CD4-positive, alpha-beta T cell (primary cell): ENCODE results near the gene PLXDC2. TPM values are rescaled to one million over a fixed set of nuclear protein-coding genes. Genes with fewer than 3 reads are reported as not detected.

Source experiments
- ATAC-seq: fragments of 200-7000 bp; cut with Tn5 transposase; one replicate; pipeline ENCODE4 v1.10.0; 2022; ENCODE audit warnings: mild to moderate bottlenecking; ENCODE audit not compliant: poor library complexity
- CTCF ChIA-PET: fragments of 350-600 bp; sonication (Branson Sonifier 250); formaldehyde crosslinking; loops from one replicate; lab custom pipeline; 2021; ENCODE audit warnings: antibody characterized with exemption, inconsistent platforms; lab: Charles Lee
- POLR2A ChIA-PET: fragments of 350-600 bp; sonication (Branson Sonifier 250); formaldehyde crosslinking; loops from one replicate; lab custom pipeline; 2021; ENCODE audit warnings: antibody characterized with exemption, inconsistent platforms; lab: Charles Lee
- DNase-seq, 14 experiments: peaks; one replicate each; pipeline ENCODE4 v3.0.0-alpha.2; 2013 to 2020; ENCODE audit warnings: mixed read lengths in 2 of 14
- H3K27ac ChIP-seq, 2 donors: one replicate each; pipeline versions ENCODE4 v1.5.1 to v1.7.0; 2013; ENCODE audit warnings: low read length in 2 of 2, low read depth in 1 of 2, mild to moderate bottlenecking in 1 of 2
- H3K27me3 ChIP-seq, 2 experiments: 1 replicate in 1 of 2; 2 replicates in 1 of 2; pipeline versions ENCODE4 v1.6.1 to v1.7.0; 2013; ENCODE audit warnings: low read length in 2 of 2, control low read depth in 1 of 2, mild to moderate bottlenecking in 1 of 2, moderate library complexity in 1 of 2; ENCODE audit not compliant: insufficient read depth in 2 of 2, control insufficient read depth in 1 of 2
- H3K36me3 ChIP-seq: one replicate; pipeline ENCODE4 v1.6.1; 2013; ENCODE audit warnings: low read length, control low read depth; ENCODE audit not compliant: insufficient read depth
- H3K4me1 ChIP-seq: one replicate; pipeline ENCODE4 v1.6.1; 2013; ENCODE audit warnings: low read length, control low read depth; ENCODE audit not compliant: insufficient read depth
- H3K4me3 ChIP-seq: one replicate; pipeline ENCODE4 v1.5.1; 2013; ENCODE audit warnings: mild to moderate bottlenecking, low read length, moderate library complexity
- H3K9me3 ChIP-seq, 2 experiments: 1 replicate in 1 of 2; 2 replicates in 1 of 2; pipeline versions ENCODE4 v1.6.1 to v1.7.0; 2013; ENCODE audit warnings: low read length in 2 of 2, mild to moderate bottlenecking in 2 of 2, control low read depth in 1 of 2, moderate library complexity in 1 of 2; ENCODE audit not compliant: control insufficient read depth in 1 of 2, insufficient read depth in 1 of 2
- H3K27ac Mint-ChIP-seq: one replicate; pipeline ENCODE4 v1.8.0; 2020; ENCODE audit warnings: mixed read lengths
- H3K27me3 Mint-ChIP-seq: one replicate; pipeline ENCODE4 v1.8.0; 2021; ENCODE audit warnings: mixed read lengths
- H3K36me3 Mint-ChIP-seq: one replicate; pipeline ENCODE4 v1.8.0; 2021; ENCODE audit warnings: low read depth, mixed read lengths
- H3K4me1 Mint-ChIP-seq: one replicate; pipeline ENCODE4 v1.8.0; 2021; ENCODE audit warnings: low read depth, mixed read lengths
- H3K4me3 Mint-ChIP-seq: one replicate; pipeline ENCODE4 v1.8.0; 2020; ENCODE audit warnings: mild to moderate bottlenecking, mixed read lengths
- H3K9me3 Mint-ChIP-seq: one replicate; pipeline ENCODE4 v1.8.0; 2020; ENCODE audit warnings: mixed read lengths
- CTCF ChIP-seq: fragments of 200-600 bp; IDR thresholded peaks from one replicate; pipeline ENCODE4 v1.8.0; 2022; ENCODE audit warnings: antibody characterized with exemption, mild to moderate bottlenecking
- intact Hi-C, 2 experiments: fragments of 100-400 bp; cut with DNase I in 1 of 2; cut with micrococcal nuclease in 1 of 2; formaldehyde crosslinking; loops; one replicate each; pipeline versions ENCODE4 v1.15.1 to v1.9.0; 2023 to 2025; cut with DNase I, micrococcal nuclease
- total RNA-seq, 174 experiments: library from RNA in 2 of 174; stranded (reverse) in 2 of 174; gene quantifications; one replicate each; pipeline ENCODE4 v1.2.3 and lab custom pipeline; 2021 to 2026

Gene PLXDC2
- total RNA-seq, 2 experiments from 2014 or later = 0.41 to 0.61 TPM

DNA sequence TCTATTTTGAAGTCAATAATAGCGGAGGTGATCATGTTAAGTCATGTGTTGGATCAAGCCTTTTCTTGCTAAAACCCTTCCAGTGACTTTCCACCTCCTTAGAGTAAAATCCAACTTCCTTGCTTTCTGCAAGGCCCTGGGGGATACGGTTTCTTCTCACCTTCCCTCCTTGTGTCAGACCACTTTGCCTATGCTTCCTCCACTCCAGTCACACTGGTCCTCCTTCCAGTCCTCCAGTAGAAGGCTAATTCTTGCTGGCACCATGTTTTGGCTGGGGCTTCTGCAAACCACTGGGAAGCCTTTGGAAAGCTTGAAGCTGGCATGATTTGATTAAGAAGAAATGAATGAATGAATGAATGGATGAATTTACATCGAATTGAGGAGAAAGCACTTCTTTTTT is 169.5 kb downstream of the PLXDC2 start:
- no peaks in the 10 kb centered on the region for H3K4me1 Mint-ChIP-seq
- POLR2A ChIA-PET = no interaction called here

GRCh38 chr10:19986591-19986990 is 170.4 kb downstream of the PLXDC2 start:
- POLR2A ChIA-PET = no interaction called here
- H3K4me1 ChIP-seq = no peaks in the 10 kb centered on the region
- no peaks in the 10 kb centered on the region for H3K36me3 ChIP-seq
- no peak overlapping the region for H3K4me3 ChIP-seq
- Mint-ChIP-seq H3K36me3 (no peaks in the 10 kb centered on the region), H3K4me1 (no peaks in the 10 kb centered on the region), H3K9me3 (peaks cover 4% of the 10 kb centered on the region), H3K27ac (no peak overlapping the region), H3K27me3 (no peaks in the 10 kb centered on the region), H3K4me3 (no peak overlapping the region)
- H3K27ac ChIP-seq = no peak overlapping the region
- TF ChIP-seq CTCF = no peak
- CTCF ChIA-PET = no interaction called here
- intact Hi-C loops = no loop called here
- no peaks in the 10 kb centered on the region for H3K27me3 ChIP-seq
- ATAC-seq (no peak), DNase-seq (no peak)
- H3K9me3 ChIP-seq = peaks cover 0 to 10% of the 10 kb centered on the region in 2 experiments

More for the DNA sequence above, 169.5 kb downstream of the PLXDC2 start:
- CTCF ChIA-PET = no interaction called here
- ATAC-seq (no peak), DNase-seq (no peak)
- H3K9me3 ChIP-seq = peaks cover 0 to 10% of the 10 kb centered on the region in 2 experiments
- peaks cover 4% of the 10 kb centered on the region for H3K9me3 Mint-ChIP-seq
- H3K36me3 ChIP-seq = no peaks in the 10 kb centered on the region
- no peak overlapping the region for H3K27ac ChIP-seq
- TF ChIP-seq CTCF = no peak
- intact Hi-C loops = no loop called here
- no peaks in the 10 kb centered on the region for H3K27me3 ChIP-seq
- no peak overlapping the region for H3K4me3 ChIP-seq
- H3K4me3 Mint-ChIP-seq = no peak overlapping the region
- no peaks in the 10 kb centered on the region for H3K27me3 Mint-ChIP-seq
- no peaks in the 10 kb centered on the region for H3K36me3 Mint-ChIP-seq
- no peaks in the 10 kb centered on the region for H3K4me1 ChIP-seq
- no peak overlapping the region for H3K27ac Mint-ChIP-seq

DNA sequence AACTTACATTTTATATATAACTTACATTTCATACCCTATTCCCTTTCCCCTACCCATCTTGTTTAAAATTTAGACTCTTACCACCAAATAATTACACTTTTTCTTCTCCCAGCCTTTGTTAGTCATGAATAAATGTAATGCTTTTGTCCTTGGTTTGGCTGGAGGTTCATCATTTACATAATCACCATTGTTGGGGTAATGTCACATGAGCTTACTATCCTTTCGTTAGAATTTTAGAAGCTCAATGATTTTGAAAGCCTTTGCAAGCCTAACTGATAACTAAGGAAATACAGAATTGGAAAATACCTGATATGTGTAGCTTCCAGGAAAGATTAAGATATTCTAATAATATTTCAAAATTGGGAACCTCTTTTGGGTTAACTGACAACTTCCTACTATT is 171.7 kb downstream of the PLXDC2 start:
- H3K4me3 ChIP-seq = no peak overlapping the region
- Mint-ChIP-seq H3K36me3 (no peaks in the 10 kb centered on the region), H3K27ac (no peak overlapping the region), H3K27me3 (no peaks in the 10 kb centered on the region), H3K4me3 (no peak overlapping the region), H3K4me1 (no peaks in the 10 kb centered on the region), H3K9me3 (peaks cover 4% of the 10 kb centered on the region)
- no peak for TF ChIP-seq CTCF
- intact Hi-C loops = no loop called here
- ChIA-PET CTCF (no interaction called here), POLR2A (interaction anchor here (0.7 kb wide), 1 partner anchor 225 kb away, joined by 3 read pairs; no protein-coding TSS in a partner anchor)
- H3K9me3 ChIP-seq = peaks cover 0 to 10% of the 10 kb centered on the region in 2 experiments
- no peak for ATAC-seq
- H3K27ac ChIP-seq = no peak overlapping the region
- no peaks in the 10 kb centered on the region for H3K36me3 ChIP-seq
- no peaks in the 10 kb centered on the region for H3K27me3 ChIP-seq
- no peaks in the 10 kb centered on the region for H3K4me1 ChIP-seq
- DNase-seq = no peak
